ENCODE measurements around the gene FTSJ1.

FTSJ1 gene

GRCh38 chrX:48533165-48533564 is 57.2 kb downstream of the FTSJ1 start:
- Histone ChIP-seq H3K9ac (ENCODE audit: low read depth, low read length) (no peak overlapping the region), H3K4me1 (ENCODE audit: control insufficient read depth, insufficient read depth, low read length) (no peaks in the 10 kb centered on the region), H3K4me3 (ENCODE audit: low read depth, low read length) (no peak overlapping the region), H3K36me3 (ENCODE audit: control insufficient read depth, insufficient read depth, low read length) (peaks cover 2% of the 10 kb centered on the region), H3K27me3 (ENCODE audit: control insufficient read depth, insufficient read depth, low read length) (no peaks in the 10 kb centered on the region), H3K9me3 (ENCODE audit: control insufficient read depth, insufficient read depth, low read length) (peaks cover 2% of the 10 kb centered on the region)

Measured in iPS-15b (cell line).